Fibroblast of skin of back (primary cell): ENCODE measurements around the gene SYCP2.

Experiments
- DNase-seq: peaks from one replicate; pipeline ENCODE4 v3.0.0-alpha.2; 2013

SYCP2 gene

DNA sequence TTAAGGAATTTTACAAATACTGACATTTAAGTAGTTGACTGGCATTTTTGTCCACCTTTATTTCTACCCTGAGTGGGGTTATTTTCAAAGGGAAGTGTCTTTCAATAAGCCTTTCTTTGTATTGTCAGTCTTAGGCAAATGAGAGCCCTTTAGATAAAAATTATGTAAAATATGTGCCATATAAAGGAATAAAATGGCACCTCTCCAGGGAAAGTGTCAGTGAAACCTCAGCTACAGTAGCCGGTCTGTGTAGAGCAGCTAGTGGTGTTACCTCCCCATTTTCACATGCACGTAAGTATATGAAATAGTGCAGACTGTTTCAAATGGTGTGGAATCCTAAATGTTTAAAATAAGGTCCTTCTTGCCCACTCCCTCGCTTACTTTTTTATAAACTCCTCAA, 11.7 kb upstream of the SYCP2 start:
- DNase-seq = peak; percentile 32

DNA sequence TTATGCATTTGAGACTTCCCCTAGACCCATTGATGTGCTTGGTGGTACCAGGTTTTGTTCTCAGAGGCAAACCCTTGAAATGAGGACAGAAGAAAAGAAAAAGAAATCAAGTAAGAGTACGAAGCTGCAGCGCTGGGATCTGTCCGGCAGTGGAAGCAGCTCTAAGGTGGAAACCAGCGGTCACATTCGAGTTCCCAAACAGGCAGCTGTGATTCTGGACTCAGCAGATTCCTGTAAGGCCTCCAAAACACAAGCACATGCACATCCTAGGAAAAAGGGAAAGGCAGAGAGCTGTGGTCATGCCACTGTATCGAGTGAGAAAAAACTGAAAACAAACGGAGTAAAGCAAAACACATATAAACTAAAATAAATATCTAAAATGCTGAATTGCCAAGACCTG, 11.3 kb upstream of the SYCP2 start:
- DNase-seq = no peak

DNA sequence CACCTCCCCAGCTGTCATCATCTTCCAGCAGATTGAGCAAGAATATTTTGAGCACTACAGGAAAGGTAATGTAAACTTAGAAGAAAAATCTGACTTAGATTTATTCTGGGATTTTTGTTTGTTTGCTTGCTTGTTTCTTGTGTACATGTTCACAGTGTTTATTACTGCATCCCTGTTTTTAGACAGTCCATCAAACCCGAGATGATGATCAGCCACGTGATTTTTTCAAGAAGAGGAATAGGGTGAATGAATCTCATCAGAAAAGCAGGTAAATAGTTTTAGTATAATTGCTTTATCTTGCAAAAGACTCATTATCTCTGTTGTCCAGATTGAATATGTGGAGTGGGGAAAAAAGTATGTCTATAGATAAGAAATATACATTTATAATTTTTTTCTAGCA, 8.8 kb upstream of the SYCP2 start:
- no peak for DNase-seq

DNA sequence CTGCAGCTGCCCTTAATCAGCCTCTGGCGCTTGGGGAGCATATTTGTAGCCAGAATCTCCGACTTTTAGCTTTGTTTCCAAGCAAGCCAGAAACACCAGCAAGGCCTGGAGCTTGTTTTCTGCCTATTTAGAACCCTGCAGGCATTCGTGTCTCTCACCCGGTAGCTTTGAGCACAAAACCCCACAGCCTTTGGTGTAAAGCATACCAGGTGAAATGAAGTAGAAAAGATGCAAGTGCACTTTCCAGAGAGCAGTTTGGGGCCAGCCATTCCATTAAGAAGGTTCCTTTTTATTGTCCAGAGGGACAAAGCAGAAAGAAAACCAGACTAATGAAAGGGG, 7.5 kb upstream of the SYCP2 start:
- DNase-seq = no peak

DNA sequence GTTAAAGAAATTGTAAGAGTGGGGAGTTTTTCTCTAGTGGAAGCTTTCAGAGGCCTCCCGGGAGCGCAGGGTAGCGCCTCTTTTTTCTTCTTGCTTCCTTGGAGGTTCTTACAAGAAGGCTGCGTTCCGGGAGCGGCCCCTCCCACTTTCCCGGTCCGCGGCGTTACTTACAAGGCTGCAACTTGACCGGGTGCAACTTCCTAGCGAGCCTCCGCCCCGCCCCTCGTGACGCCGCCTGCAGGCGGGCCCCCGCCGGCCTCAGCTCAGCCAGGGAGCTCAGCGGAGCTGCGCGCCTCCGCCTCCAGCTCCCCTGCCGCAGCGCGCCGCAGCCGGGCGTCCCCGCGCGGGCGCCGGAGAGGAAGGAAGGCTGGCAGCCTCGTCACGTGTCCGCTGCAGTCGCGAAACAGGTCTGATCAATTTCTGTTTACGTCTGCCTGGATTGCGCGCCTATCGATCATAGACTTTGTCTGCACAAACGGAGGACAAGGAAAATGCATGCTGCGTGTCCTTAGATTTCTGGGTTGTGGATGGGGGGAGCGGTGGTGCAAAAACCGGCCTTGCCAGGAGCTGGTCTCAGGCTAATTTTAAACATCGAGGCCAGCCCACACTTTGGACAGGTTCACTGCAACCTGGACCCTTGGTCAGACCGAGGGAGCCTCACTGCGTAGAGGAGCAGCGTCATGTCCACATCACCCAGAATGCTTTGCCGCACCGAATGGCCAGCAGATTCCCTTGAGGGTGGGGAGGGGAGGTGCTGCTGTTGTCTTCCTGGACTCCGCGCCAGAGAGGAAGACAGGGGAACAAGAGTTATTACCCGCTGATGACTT, 6.9 kb upstream of the SYCP2 start, which contains the start of the genes FAM217B and PPP1R3D:
Gene FAM217B (plus strand): TSS at position 261 of the 827 bp plus-strand sequence. CDS start 3,555 bp downstream, outside the sequence.
Gene PPP1R3D (minus strand): TSS at position 177 of the 827 bp plus-strand sequence. CDS start 374 bp downstream, outside the sequence.
- DNase-seq = peak; percentile 95

DNA sequence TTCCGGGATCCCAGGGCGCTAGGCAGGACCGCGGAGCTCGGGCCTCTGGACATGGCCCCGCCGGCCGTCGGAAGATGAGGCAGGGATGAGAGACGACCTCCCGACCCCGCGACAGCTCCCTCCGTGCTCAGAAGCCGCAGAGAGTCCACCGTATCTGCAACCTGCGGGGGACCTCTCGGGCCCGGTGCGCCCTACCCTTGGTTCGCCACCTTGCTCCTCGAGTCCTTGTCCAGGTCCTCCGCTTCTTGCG, 6.4 kb upstream of the SYCP2 start:
- peak; percentile 14 for DNase-seq

DNA sequence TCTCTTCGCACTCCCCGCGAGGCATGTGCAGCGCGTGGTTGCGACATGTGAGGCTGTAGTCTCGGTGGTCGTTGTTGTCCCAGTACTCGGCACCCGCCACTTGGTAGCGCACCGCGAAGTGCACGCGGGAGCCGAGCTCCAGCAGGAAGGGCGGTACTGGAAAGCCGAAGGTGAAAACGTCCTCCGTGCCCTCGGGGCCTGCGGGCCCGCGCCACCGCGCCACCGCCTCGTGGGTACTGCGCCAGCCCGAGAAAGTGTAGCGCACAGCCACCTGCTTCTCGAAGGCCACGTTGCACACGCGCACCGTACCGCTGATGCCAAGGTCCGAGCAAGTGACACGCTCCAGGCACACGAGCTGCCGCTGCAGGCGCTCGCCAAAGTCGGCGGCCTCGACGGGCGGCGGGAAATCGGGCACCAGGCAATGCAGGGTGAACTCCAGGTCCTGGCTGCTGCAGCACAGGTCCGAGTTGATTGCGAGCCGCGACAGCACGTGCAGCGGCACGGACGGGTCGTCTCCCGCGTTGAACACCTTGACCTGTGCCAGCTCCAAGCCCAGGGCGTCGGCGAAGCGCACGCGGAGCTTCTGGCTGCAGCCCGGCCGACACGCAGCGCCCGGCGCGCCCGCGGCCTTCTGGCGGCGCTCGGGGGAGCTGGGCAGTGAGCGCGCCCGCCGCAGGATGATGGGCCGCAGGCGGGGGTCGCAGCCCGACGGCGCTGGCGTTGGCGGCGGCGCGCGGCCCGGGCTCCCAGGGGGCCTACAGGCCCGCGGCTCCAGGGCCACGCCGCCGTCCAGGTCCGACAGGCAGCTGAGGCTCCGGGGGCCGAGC, 5.8 kb upstream of the SYCP2 start:
- DNase-seq = no peak

DNA sequence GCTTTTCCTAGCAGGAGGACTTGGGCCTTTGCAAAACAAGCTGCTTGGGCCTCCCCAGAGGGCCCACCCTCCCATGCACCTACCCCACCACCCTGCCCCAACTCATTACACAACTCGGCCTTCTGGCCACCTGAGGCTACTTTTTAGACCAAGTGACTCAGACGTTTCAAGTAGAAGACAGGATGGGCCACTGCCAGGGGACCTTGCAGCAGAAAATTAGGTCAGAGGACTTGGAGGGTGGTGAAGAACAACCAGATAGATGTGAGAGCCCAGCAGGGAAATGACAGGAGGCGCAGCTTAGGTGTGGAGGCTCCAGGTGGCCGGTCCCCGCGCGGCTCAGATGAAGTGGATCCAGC, 5.2 kb upstream of the SYCP2 start:
- no peak for DNase-seq

DNA sequence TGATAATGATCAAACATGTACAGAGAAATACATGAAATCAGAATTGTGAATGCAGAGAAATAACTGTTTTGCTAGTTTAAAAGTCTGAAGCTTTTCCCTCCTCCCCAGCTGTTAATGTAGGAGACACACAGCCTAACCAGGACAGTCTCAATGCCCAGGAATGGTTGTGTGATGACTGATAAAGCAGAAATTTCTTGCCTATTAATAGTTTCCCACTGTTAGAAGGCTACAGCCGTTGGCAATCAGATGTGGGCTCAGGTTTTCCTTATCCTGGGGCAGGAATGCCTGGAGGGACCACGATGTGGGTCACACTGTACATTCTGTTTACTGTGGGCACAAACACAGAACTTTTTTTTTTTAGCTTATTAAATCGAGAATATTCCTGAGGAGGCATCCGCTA, 4.8 kb upstream of the SYCP2 start:
- DNase-seq = peak; percentile 79

DNA sequence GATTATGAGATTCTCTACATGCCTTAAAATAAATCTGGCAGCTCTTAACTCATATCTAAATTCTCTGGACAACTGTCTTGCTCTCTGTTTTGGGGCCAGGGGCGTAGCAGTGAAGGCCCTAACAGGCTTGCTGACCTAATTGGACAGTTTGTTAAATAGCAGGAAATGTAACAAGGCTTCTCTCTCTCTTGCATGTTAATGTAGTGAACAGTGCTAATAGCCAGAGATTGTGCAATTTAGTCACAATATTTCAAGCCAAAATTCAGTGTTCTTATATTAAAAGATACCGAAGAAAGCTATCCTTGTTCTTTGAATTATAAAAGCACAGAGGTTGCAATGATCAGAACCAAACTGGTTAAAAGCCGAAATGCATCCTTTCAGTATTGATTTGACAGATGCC, 3.7 kb upstream of the SYCP2 start:
- no peak for DNase-seq

DNA sequence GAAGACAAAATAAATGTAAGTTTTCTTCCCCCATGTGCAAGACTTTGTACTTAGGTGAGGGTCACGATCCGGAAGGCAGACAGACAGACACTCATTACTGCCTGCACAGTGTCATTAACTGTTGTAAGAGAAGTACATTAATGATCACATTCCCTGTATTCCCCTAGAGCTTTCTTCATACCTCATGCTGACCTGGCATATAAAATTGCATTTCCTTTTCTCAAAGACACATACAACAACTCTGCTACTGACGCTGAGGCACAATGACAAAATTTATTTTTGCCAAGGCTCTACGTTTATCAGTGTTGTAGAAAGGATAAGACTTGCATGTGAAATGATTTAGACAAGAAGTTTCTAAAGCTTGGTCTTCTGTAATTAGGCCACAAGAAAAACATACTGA, 3.0 kb upstream of the SYCP2 start:
- no peak for DNase-seq

DNA sequence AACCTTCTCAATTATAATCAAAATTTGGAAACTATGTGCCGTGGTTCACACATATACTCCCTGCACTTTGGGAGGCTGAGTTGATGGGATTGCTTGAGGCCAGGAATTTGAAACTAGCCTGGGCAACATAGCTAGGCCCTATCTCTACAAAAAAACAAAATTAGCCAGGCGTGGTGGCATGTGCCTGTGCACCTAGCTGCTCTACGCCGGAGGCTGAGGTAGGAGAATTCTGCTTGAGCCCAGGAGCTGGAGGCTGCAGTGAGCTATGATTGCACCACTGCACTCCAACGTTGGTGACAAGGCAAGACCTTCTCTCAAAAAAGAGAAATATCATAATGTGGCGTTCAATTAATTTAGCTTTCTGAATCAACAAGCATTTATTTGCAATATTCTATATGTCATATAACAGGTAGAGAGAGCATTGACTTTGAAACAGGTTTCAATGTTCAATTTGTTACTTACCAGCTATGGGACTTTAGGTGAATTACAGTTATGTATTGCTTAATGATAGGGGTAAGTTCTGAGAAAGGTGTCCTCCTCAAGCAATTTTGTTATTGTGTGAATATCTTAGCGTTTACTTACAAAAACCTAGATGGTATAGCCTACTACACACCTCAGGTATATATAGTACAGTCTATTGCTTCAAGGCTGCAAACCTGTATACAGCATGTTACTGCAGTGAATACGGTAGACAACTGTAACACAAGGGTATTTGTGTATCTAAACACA, 2.2 kb upstream of the SYCP2 start:
- DNase-seq = no peak

DNA sequence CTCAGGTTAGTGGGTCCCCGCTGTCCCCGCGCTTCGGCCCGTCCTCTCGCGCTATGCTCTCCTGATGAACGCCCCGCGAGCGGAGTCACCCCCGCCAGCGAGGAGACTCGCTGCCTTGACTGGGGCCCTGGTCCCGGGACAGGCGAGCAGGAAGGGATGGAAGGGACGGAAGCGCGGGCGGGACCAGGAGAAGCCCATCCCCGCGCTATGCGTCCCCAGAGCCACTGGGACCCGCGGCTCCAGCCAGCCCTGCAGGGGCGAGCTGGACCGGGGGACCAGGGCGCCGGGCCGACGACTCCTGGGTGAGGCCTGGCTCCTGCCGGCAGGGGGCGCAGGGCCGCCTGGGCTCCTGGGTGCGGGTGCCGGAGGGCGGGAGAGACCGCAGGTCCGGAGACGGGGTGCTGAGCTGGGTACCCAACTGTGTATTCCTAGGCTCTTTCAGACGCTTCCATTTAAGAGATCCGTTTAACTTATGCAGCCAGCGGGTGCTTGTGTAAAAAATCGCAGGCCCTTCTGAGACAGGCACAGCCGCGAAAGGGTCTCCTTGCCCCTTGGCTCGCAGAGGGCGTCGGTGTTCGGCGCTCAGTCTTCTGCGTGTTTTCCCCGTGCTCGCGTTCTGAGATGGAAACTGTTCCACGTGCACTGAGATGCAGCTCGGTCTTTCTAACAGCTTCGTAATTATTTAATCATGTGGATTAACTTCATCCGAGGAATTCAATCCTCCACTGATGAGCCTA, 580 bp upstream of the SYCP2 start:
- DNase-seq = peak; percentile 71

DNA sequence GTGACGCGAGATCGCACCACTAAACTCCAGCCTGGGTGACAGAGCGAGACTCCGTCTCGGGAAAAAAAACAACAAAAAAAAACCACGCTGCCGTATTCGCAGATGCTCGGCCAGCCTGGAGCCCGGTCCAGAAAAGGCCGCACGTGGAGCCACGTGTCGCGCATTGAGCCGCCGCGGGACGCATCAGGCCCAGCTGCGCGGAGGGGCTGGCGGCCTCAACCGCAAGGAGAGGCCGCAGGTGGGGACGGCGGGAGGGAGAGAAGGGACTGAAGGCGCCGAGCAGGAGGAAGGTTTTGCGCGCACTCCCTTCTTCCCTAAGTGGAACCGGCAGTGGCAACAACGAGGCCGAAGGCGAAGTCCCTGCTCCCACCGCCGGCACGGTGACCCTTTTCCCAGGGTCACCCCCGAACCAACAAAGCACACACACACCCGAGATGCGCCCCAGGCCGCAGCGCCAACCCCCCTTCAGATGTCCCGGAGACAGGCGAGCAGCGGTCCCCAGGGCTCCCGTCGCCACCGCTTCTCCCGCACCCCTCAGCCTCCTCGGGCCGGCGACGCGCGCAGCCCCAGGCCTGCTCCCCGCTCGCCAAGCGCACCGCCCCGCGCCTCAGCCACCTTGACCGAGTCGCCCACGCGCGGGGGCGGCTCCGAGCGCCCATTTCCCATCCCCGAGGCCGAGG, 681 bp downstream of the SYCP2 start:
- no peak for DNase-seq

DNA sequence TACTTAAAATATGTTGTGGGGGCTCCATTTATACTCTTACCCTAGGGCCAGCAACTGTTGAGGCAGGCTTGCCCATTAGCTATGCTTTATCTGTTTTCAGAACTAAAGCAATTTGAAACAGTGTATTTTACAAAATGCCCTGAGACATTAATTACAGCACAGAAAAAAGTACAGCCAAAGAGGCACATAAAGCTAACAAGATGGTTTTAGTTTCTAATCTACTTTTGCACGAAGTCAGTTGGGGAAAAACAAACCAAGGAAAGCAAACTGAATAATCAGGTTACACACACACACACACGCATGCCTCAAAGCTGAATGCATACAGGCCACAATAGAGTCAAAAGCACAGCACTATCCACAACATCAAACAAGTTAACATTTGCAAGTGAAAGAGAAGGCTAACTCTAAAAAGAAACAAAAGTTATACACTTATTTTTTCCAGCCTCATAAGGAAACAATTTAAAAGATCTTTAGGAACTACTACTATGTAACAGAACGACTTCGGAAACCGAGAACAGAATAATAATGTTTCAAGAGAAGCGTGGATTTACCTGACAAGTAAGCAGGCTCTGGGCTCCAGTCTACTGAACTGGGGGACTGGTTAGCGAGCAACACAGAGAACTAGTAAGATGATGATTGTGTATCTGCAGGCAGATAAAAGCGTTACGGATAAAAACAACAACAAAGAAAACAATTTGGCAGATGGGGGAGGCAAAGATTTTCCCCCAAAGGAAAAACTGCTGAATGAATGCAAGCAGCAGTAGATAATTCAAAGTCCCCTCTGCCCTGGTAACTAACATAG, 1.7 kb downstream of the SYCP2 start:
- DNase-seq = no peak

DNA sequence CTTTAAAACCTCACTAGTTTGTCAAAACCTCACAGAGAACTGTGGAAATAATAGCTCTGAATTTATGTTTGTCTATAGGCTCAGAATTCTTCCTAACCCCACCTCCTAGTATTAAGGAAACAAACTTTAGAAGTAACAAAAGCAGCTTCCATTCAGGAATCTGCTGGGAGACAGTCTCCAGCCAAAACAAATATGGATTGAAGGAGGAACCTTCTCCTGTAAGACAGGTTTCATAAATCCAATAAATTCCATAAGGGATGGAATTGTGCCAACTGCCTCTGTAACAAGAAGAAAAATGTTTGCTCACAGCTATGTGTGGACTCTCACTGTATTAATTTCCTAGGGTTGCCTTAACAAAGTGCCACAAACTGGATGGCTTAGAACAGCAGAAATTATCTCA, 7.5 kb downstream of the SYCP2 start:
- peak; percentile 23 for DNase-seq

DNA sequence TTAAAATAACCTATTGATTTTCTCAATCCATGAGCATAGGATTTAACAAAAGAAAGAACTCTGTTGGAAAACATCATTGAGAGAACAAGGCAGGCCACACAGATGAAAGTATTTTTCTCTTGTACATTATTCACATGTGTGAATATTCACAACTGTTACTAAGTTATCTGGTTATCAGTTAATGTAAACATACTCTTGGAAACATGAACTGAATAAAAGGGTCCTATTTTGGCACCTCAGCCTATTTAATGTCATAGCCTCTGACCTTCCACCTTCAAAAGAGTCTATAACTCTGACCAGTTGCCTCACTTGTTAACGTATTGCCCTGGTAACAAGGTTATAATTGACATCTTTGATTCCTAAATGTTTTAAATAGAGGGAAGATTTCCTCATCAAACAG, 8.1 kb downstream of the SYCP2 start:
- DNase-seq = no peak

DNA sequence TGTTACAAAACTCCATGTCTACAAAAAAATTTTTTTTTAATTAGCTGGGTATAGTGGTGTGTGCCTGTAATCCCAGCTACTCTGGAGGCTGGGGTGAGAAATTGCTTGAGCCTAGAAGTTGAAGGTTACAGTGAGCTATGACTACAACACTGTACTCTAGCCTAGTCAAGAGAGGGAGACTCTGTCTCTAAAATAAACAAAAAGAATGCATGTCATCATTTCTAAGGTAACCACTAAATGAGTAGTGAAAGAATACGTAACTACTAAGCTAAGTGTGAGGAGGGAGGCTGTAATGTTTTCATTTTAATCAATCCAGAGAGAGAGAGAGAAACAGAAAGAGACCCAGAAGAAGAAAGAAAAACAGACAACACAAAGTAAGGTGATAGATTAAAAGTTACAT, 9.9 kb downstream of the SYCP2 start:
- DNase-seq = no peak

DNA sequence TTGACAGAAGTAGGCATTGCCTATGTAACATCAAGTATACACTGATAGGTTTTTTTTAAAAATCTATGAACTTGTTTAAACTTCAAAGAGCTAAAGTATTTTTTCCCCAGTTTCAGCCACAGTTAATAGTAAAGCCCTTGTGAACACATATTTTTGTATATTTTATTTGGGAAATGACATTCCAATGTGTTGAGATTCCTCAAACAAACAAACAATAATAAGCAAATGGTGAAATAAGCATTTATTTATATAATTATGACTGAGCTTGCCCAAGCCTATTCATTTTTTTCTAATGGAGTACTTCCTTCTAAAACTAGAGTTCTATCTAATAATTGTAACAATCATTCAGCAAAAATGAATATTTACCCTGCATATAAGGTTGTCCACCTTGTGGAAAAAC, 12.5 kb downstream of the SYCP2 start:
- DNase-seq = peak; percentile 13

DNA sequence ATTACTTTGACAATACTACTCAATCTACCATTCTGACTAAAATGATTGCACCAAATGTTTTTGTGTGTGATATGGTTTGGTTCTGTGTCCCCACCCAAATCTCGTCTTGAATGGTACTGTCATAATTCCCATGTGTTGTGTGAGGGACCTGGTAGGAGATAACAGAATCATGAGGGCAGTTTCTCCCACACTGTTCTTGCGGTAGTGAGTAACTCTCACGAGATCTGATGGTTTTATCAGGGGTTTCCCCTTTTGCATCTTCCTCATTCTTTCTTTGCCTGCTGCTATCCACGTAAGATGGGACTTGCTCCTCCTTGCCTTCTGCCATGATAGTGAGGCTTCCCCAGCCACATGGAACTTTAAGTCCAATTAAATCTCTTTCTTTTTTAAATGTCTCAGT, 20.8 kb downstream of the SYCP2 start:
- DNase-seq = no peak

DNA sequence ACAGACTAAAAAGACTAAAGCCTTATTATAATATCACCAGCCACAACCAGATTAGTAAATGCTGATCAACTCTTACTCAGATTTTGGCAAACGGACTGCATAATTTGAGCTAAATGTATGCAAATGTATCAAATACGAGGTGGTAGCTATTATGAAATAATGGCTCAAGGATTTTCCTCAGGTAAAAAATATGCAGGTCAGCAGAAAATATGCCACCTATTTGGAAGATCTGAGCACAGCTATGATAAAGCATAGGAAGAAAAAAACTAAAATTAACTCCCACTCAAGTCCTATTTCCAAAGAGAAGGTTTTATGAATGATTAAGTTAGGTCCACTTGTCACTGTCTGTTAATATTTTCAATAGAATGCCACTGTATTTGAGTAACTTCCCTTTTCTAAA, 22.4 kb downstream of the SYCP2 start:
- DNase-seq = no peak
